ENCODE data around the gene SPTBN4.

SPTBN4 gene

DNA sequence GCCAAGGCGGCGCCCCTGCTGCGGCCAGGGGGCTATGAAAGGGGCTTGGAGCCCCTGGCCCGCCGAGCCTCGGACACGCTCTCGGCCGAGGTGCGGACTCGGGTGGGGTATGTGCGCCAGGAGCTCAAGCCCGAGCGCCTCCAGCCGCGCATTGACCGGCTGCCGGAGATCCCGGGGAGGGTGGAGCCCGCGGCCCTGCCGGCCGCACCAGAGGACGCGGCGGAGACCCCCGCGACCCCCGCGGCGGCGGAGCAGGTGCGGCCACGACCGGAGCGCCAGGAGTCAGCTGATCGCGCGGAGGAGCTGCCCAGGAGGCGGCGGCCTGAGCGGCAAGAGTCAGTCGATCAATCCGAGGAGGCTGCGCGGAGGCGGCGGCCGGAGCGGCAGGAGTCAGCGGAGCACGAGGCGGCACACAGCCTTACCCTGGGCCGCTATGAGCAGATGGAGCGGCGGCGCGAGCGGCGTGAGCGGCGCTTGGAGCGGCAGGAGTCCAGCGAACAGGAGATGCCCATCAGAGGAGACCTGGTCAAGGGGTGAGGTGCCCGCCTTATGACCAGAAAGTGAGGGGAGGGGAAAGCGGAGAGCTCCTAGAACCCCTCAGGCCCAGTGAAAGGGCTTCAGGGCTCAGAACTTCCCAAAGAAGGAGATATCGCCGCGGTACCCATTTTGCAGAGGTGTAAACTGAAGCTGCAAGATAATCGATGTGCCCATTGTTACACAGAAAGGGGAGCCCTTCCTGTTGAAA, 101.1 kb downstream of the SPTBN4 start:
- no peak for DNase-seq

DNA sequence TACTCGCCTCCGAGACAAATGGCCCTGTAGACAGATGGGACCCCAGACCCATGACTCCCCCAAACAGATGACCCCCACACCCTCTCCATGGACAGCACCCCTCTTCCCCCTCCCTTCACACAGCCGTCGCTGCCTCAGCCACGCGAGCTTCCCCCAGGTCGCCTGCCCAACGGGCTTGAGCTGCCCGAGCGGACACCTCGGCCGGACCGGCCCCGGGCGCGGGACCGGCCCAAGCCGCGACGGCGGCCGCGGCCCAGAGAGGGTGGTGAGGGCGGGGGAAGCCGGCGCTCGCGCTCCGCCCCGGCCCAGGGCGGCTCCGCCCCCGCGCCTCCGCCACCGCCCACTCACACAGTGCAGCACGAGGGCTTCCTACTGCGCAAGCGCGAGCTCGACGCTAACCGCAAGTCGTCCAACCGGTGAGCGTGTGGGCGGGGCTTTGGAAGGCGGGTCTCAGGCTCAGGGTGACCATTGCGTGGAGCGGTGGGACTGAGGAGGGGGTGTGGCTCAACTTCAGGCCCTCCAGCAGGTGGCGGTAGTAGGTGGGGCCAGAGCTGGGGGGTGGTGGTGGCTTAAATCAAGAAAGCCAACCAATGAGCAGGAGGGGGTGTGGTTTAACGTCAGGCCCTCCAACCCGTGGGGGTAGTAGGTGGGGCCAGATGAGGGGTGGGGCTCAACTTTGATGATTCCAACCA, 103.7 kb downstream of the SPTBN4 start:
- DNase-seq: peak; percentile 99

DNA sequence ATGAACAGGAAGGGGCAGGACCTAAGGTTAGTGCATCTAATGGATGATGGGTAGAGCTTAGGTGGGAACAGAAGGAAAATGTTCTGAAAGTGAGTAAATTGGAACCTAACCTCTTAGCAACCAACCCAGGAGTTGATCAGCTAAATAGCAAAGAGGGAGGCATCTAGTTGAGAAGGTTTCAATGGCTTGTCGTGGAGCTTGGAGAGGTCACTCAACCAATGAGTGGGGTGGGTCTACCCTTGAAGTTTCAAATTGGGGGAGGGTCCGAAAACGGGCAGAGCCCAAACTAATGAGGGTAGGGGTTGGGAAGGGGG, 104.2 kb downstream of the SPTBN4 start:
- no peak for DNase-seq

DNA sequence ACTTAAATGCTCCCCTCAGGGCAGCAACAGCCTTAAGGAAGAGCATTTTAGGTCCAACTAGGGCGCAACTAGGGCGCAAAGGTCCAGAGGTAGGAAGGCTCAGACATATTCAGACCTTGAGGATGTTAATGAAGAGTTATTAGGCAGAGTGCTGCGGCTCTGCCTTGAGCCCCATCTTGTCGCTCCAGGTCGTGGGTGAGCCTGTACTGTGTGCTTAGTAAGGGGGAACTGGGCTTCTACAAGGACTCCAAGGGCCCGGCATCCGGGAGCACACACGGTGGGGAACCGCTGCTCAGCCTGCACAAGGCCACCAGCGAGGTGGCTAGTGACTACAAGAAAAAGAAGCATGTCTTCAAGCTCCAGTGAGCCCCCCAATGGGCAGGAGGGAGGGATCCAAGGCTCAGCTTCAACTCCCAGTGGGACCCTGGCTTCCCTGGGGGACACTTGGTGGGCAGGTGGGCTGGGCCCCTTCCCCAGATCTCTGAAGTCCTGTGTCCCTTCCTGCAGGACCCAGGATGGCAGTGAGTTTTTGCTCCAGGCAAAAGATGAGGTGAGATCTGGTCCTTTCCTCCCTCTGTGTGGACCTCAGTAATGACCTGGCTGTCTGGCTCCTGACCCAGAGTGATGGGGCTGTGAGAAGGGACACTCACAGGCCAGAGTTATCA, 105.2 kb downstream of the SPTBN4 start:
- no peak for DNase-seq

DNA sequence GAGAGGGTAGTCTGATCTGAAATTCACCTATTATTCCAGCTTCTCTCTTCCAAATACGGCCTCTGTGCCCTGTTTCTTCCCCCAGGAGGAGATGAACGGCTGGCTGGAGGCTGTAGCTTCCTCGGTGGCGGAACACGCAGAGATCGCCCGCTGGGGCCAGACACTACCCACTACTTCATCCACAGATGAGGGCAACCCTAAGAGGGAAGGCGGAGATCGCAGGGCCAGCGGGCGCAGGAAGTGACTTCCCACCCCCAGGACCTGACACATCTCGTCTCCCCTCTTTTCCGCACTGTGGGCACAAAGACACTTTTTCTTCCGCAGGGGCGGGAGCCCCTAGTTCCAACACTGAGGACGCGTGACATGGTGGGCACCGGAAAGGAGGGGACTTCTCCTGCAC, 108.5 kb downstream of the SPTBN4 start:
- no peak for DNase-seq

DNA sequence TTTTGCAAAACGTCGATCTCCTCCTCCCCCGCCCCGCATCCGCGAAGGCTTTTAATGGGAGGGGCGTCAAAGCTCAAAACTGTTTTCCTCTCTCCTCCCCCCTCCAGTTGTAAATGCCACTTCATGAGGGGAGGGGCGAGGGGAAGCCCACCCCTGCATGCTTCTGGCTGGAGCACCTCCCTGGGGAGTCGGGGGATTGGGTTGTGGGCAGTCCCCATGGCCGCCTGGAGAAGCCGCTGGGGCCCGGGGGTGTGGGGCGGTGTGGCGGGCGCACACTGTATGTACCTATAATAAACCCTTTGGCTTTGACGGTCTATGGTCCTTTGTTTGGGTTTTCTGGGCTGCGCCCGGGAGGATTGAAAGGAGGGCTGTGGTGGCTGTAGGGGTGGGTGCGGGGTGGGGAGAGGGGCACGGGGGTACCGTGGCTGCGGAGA, 109.4 kb downstream of the SPTBN4 start:
- DNase-seq: no peak

DNA sequence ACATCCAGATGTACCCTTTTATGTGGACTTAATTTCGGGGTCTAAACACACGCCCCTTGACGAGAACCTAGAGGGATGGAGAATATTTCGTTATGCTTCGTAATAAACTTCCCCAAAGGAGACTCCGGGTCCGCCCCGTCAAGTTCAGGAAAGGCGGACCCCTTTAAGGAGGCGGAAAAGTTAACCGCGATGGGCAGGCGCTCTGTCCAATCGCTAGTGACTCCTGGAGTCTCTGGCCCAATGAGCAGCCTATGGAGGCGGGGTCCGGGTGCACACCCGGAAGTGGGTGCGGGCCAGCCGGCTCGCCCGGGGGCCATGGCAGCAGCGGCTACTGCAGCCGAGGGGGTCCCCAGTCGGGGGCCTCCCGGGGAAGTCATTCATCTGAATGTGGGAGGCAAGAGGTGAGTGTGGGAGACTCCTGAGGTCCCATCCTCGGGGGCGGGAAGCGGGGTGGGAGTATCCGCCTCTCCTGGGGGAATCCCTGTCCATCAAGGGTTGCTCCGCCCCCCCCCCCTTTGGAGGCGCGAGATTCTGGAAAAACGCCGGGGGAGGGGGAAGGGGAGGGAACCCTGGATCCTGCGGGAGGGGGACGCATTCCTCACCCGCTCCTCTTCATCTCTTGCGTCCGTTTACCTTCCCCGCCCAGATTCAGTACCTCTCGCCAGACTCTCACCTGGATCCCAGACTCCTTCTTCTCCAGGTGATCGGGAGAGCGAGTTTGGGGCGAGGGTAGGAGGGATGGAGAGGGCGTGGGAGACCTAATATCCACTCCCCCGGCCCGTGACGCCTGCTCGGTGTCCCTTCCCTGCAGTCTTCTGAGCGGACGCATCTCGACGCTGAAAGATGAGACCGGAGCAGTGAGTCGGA, 110.0 kb downstream of the SPTBN4 start, which contains the start of gene SHKBP1:
Gene SHKBP1, plus strand, starts transcription at position 289 of the 867 bp plus-strand sequence. Its CDS starts 27 bp downstream, at position 316.
- DNase-seq: peak; percentile 91

DNA sequence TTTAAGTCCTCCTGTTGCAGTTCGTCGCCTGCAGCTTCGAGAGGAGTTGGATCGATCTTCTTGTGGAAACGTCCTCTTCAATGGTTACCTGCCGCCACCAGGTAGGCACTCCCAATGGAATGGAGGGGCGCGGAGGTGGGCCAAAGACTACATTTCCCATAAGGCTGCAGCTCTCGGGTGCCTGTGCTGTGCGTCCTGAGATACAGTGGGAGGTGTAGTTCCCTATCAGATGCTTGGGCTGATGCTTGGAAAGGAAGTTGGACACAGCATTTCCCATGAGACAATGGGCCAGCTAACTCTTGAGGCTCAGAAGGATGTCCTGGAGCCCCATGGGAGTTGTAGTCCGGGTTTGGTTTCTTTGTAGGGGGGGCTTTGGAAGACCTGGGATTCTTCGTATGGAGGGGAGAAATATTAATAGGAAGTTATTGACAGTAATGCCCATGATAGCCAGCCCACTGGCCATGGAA, 111.7 kb downstream of the SPTBN4 start:
- DNase-seq: peak; percentile 43

DNA sequence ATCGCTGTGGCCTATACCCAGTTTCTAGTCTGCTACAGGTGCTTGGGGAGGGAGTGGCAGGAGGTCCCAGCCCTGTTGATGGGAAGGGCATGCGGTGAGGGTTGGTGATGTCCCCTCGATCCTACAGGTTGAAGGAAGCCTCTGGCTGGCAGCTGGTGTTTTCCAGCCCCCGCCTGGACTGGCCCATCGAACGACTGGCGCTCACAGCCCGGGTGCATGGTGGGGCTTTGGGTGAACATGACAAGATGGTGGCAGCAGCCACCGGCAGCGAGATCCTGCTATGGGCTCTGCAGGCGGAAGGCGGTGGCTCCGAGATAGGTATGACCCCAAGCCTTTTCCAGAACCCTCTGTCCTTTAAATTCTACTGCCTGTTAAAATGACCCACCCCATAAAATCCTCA, 113.8 kb downstream of the SPTBN4 start:
- no peak for DNase-seq

DNA sequence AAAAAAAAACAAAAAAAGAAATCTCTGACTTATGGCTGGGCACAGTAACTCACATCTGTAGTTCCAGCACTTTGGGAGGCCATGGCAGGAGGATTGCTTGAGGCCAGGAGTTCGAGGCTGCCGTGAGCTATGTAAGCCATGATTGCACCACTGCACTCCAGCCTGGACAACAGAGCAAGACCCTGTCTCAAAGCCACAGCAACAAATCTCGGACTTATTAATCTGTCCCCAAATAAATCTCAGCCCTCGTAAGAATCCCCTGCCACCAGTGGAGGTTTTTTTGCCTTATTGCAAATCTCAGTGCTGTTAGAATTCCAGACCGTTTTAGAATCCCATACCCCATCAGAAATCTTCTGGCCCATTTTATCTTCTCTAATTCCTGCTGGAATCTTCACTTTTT, 114.7 kb downstream of the SPTBN4 start:
- DNase-seq: no peak

DNA sequence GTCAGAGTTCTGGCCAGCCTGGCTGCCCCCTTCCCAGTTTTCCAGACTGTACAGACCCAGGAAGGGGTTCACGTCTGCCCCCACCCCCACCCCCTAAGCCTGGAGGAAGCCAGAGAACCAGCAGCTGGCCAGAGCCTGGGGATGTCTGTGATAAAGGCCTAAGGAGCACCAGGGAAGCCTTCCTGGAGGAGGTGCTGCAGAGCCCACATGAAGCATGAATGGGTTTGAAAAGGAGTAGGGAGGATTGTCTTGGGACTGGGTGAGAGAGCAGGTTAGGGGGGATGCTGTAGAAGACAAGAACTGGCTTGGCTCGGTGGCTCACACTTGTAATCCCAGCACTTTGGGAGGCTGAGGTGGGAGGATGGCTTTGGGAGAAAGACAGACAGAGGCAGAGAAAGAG, 115.7 kb downstream of the SPTBN4 start:
- DNase-seq: no peak

DNA sequence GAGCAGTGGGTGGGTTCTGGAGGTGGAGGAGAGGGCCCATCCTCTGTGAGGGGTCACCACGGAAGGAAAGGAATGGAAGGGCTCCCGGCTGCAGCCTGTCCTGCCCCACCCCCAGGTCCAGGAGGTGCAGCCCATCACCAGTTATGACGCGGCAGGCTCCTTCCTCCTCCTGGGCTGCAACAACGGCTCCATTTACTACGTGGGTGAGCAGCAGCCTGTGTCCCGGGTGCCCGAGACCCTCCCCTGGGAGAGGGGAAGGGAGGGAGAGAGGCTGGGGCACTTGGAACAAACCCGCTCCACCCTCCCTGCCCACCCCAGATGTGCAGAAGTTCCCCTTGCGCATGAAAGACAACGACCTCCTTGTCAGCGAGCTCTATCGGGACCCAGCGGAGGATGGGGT, 116.5 kb downstream of the SPTBN4 start:
- no peak for DNase-seq

DNA sequence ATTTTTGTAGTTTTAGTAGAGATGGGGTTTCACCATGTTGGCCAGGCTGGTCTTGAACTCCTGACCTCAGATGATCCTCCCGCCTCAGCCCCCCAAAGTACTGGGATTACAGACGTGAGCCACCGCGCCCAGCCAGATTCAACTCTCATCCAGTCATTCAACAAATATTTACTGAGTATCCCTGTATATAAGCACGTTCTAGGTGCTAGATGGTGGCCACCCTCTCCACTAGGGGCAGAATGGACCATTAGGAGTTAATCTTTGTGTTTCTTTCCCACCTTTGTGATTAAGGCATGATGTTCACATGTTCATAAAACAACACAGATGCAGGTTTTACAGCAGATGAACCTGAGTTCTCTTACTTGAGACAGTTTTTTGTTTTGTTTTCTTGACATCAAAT, 117.2 kb downstream of the SPTBN4 start:
- DNase-seq: no peak

DNA sequence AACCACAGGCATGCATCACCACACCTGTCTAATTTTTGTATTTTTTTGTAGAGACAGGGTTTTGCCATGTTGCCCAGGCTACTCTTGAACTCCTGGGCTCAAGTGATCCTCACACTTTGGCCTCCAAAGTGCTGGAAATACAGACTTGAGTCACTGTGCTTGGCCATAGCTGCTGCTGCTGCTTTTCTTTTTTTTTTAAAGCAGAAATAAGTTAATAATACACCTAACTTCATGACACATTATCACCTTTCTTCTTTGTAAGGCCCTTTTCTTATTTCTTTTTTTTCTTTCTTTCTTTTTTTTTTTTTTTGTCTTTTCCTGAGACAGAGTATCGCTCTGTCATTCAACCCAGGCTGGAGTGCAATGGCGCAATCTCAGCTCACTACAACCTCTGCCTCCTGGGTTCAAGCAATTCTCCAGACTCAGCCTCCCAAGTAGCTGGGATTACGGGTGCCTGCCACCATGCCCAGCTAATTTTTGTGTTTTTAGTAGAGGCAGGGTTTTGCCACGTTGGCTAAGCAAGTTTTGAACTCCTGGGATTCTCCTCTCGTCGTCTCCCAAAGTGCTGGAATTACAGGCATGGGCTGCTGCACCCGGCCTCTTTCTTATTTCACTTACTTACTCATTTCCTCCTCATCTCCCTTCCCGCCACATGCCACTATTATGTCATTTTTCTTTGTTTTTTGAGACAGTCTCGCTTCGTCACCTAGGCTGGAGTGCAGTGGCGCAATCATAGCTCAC, 118.6 kb downstream of the SPTBN4 start:
- peak; percentile 46 for DNase-seq

DNA sequence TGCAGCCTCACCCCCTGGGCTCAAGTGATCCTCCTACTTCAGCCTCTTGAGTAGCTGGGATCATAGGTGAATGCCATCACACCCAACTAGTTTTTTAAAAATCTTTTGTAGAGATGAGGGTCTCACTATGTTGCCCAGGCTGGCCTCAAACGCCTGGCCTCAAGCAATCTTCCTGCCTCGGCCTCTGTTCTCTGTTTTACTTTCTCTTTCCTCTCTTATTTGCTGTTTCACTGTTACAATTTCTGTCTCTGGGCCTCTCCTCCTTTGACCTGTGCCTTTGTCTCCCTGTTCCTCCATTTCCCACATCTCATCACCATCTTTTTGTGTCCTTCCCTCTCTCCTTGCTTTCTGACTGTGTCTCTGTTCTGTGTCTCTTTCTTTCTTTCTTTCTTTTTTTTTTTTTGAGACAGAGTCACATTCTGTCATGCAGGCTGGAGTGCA, 119.2 kb downstream of the SPTBN4 start:
- no peak for DNase-seq

DNA sequence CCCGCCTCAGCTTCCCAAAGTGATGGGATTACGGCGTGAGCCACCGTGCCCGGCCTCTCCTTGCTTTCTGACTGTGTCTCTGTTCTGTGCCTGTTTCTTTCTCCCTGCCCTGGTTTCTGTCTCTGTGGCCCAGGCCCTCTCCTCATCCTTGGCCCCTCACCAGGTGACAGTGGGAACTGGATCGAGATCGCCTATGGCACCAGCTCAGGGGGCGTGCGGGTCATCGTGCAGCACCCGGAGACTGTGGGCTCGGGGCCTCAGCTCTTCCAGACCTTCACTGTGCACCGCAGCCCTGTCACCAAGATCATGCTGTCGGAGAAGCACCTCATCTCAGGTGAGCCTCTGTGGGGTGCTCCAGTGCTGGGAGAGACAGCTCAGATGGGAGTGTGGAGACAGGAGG, 119.8 kb downstream of the SPTBN4 start:
- DNase-seq: no peak

DNA sequence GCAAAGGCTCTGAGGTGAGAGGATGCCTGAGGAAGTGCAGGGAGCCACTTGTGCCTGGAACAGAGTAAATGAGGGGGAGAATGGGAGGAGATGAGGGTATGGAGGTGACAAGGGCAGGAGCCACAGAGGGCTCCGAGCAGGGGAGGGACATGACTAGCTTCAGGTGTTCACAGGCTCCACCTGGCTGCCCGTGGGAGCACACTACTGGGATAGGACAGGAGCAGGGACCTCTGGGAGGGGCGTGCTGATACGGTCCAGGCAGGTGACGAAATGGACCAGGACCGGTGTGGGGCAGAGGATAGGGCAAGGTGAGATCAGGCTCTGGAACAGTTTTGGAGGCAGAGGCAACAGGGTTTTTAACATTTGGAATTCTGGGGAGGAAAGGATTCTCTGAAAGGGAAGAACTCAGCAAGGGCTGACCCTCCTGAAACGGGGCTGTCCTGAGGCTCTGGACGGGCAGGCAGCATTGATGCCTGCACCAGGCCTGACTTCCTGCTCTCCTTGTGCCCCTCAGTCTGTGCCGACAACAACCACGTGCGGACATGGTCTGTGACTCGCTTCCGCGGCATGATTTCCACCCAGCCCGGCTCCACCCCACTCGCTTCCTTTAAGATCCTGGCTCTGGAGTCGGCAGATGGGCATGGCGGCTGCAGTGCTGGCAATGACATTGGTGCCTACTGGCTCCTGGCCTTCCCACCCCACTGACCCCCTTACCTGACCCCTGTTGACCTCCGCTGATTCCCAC, 121.5 kb downstream of the SPTBN4 start:
- DNase-seq: no peak

DNA sequence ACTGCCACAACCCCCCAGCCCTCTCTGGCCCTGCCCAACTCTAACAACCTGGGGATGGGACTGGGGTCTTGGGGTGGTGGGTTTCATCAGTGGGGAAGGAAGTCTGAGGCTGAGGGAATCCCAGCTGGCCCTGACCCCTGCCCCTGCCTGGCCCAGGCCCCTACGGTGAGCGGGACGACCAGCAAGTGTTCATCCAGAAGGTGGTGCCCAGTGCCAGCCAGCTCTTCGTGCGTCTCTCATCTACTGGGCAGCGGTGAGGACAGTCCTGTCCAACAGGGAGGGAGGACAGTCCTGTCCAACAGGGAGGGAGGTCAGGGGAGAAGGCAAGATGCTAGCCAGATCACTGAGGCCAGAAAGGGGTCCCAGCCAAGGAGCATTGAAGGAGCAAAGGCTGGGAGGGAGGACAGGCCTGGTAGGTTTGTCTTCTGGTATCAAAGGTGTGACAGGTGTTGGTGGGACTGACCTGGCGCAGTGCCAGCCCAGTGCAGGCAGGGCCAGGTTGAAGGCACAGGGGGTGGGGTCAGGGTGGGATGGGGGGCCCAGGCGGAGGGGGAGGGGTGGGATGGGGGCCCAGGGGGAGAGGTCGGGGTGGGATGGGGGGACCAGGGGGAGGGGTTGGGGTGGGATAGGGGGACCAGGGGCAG, 122.2 kb downstream of the SPTBN4 start:
- no peak for DNase-seq

DNA sequence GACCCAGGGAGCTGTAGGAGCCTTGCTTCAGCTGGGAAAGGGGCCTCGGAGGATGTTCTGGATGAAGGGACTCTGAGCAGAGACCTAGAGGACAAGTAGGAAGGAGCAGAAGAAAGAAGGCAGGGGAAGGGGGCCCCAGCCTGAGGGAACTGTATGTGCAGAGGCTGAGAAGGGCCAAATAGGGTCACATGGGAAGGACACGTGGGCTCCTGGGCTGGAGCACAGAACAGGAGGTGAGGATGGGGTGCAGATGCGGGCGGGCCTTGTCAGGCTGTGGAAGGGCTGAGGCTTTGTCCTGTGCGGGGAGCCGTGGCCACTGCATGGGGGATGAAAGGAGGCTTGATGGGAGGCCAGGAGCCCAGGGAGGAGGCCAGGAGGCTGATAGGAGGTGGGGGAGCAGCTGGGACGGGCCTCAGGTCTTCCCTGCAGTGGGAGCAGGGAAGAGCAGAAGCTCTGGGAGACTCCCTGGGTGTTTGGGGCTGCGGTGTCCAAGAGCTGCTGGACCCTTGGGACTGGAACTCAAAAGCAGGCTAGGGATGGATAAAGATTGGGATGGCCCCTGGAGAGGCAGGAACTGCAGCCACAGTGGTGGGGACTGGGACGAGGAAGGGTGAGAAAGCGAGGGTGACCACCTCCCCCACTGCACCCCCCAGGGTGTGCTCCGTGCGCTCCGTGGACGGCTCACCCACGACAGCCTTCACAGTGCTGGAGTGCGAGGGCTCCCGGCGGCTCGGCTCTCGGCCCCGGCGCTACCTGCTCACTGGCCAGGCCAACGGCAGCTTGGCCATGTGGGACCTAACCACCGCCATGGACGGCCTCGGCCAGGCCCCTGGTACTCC, 123.0 kb downstream of the SPTBN4 start:
- DNase-seq: no peak

Data from CD4-positive, alpha-beta T cell treated with Interferon gamma for 1 hour (primary cell).